ENCODE results near the gene LIMCH1.

LIMCH1 gene

GRCh38 chr4:41575207-41575606, 37.2 kb downstream of the LIMCH1 start:
- Histone ChIP-seq H3K36me3 (ENCODE audit: control insufficient read depth, insufficient read depth, low read length) (no peaks in the 10 kb centered on the region), H3K4me3 (ENCODE audit: low read length) (no peak overlapping the region), H3K27me3 (ENCODE audit: control insufficient read depth, insufficient read depth, low read length) (no peaks in the 10 kb centered on the region), H3K9me3 (ENCODE audit: control insufficient read depth, low read length) (no peaks in the 10 kb centered on the region), H3K9ac (ENCODE audit: low read length) (no peak overlapping the region), H3K4me1 (ENCODE audit: control insufficient read depth, insufficient read depth, low read length) (no peaks in the 10 kb centered on the region)

- Histone ChIP-seq H3K36me3 (ENCODE audit: control insufficient read depth, insufficient read depth, low read length) (no peaks in the 10 kb centered on the region), H3K27me3 (ENCODE audit: control insufficient read depth, insufficient read depth, low read length) (no peaks in the 10 kb centered on the region), H3K9me3 (ENCODE audit: control insufficient read depth, low read length) (no peaks in the 10 kb centered on the region), H3K4me1 (ENCODE audit: control insufficient read depth, insufficient read depth, low read length) (no peaks in the 10 kb centered on the region), H3K4me3 (ENCODE audit: low read length) (no peak overlapping the region), H3K9ac (ENCODE audit: low read length) (no peak overlapping the region)
Observed at GRCh38 chr4:41575665-41576064, 37.7 kb downstream of the LIMCH1 start.

DNA sequence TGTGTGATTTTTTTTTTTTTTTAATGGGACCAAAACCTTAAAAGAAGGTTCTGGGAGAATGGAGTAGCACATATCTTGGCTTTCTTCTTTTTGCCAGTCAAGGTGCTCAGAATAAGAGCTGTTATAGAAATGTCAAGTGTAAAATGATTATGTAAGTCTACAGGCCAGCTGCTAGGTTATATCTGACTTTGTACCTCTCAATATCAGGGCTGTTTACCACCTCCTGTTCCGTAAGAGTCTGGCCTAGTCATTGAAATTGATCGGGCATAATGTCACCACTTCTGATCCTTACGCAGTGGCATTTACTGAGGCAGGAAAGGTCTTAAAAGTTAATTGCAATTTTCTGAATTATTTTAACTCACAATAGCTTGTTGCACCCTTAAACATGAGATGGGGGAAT, 41.1 kb downstream of the LIMCH1 start:
- H3K27me3 ChIP-seq (ENCODE audit: control insufficient read depth, insufficient read depth, low read length) = no peaks in the 10 kb centered on the region
- no peaks in the 10 kb centered on the region for H3K4me1 ChIP-seq (ENCODE audit: control insufficient read depth, insufficient read depth, low read length)
- H3K9ac ChIP-seq (ENCODE audit: low read length) = no peak overlapping the region
- H3K9me3 ChIP-seq (ENCODE audit: control insufficient read depth, low read length) = no peaks in the 10 kb centered on the region
- H3K4me3 ChIP-seq (ENCODE audit: low read length) = no peak overlapping the region
- H3K36me3 ChIP-seq (ENCODE audit: control insufficient read depth, insufficient read depth, low read length) = no peaks in the 10 kb centered on the region

DNA sequence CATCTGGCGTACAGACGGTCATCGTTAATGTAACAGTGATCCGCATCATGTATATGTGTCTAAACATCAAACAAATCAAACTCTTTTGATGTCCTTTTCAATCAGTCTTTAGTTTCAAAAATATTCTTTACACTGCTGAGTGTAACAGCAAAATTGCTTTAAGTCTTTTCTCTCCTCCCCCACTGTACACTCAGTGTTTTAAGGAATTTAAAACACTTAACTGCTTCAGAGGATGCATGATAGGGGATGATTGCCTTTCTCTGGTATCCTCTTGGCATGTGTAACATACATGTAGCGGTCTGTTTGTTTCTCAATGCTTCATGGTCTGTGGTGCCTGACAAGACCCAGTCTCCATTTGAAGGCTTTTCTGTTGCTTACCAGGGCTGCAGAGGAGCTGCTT, 41.6 kb downstream of the LIMCH1 start:
- Histone ChIP-seq H3K9me3 (ENCODE audit: control insufficient read depth, low read length) (no peaks in the 10 kb centered on the region), H3K4me3 (ENCODE audit: low read length) (no peak overlapping the region), H3K36me3 (ENCODE audit: control insufficient read depth, insufficient read depth, low read length) (no peaks in the 10 kb centered on the region), H3K27me3 (ENCODE audit: control insufficient read depth, insufficient read depth, low read length) (no peaks in the 10 kb centered on the region), H3K9ac (ENCODE audit: low read length) (no peak overlapping the region), H3K4me1 (ENCODE audit: control insufficient read depth, insufficient read depth, low read length) (no peaks in the 10 kb centered on the region)

DNA sequence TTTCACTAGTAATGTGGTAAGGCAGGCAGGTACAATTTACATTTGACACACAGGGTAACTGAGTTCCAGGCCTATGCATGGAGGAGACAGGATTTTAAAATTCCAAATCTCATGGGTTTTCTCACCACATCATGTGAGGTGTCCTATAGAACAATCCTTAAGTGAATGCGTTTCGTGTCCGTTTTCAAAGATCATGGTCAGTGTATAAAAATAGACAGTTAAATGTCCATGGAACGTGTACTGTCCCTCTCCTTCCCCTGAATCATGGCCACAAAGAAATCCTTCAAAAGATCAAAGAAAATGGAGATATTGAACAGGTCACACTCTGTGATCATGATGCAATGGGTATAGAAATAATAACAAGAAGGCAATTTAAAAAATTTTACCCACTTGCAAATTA, 42.0 kb downstream of the LIMCH1 start:
- H3K36me3 ChIP-seq (ENCODE audit: control insufficient read depth, insufficient read depth, low read length) = no peaks in the 10 kb centered on the region
- H3K4me3 ChIP-seq (ENCODE audit: low read length) = no peak overlapping the region
- no peaks in the 10 kb centered on the region for H3K9me3 ChIP-seq (ENCODE audit: control insufficient read depth, low read length)
- H3K27me3 ChIP-seq (ENCODE audit: control insufficient read depth, insufficient read depth, low read length) = no peaks in the 10 kb centered on the region
- no peaks in the 10 kb centered on the region for H3K4me1 ChIP-seq (ENCODE audit: control insufficient read depth, insufficient read depth, low read length)
- H3K9ac ChIP-seq (ENCODE audit: low read length) = no peak overlapping the region

- Histone ChIP-seq H3K36me3 (ENCODE audit: control insufficient read depth, insufficient read depth, low read length) (no peaks in the 10 kb centered on the region), H3K4me3 (ENCODE audit: low read length) (no peak overlapping the region), H3K4me1 (ENCODE audit: control insufficient read depth, insufficient read depth, low read length) (no peaks in the 10 kb centered on the region), H3K27me3 (ENCODE audit: control insufficient read depth, insufficient read depth, low read length) (no peaks in the 10 kb centered on the region), H3K9ac (ENCODE audit: low read length) (no peak overlapping the region), H3K9me3 (ENCODE audit: control insufficient read depth, low read length) (no peaks in the 10 kb centered on the region)
Observed at GRCh38 chr4:41586675-41587225, 48.8 kb downstream of the LIMCH1 start.

DNA sequence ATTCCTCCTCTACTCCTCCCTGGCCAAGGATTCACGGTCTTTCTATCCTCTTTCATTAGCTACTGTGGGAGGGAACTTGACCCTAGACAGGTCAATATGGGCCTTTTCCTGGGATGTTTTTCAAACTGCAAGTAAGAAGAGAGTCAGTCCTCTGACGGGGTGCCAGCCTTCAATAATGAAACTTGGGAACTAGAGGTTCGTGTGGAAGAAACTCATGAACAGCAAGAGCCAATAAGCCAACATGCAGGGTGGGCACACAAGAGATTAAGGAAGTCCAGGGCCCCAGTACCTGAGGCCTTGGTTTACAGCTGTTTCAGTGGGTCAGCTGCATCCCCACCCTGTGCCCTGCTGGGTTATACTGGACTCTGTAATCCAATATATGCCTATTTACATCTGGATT, 49.3 kb downstream of the LIMCH1 start:
- Histone ChIP-seq H3K27me3 (ENCODE audit: control insufficient read depth, insufficient read depth, low read length) (no peaks in the 10 kb centered on the region), H3K36me3 (ENCODE audit: control insufficient read depth, insufficient read depth, low read length) (no peaks in the 10 kb centered on the region), H3K9me3 (ENCODE audit: control insufficient read depth, low read length) (no peaks in the 10 kb centered on the region), H3K4me1 (ENCODE audit: control insufficient read depth, insufficient read depth, low read length) (no peaks in the 10 kb centered on the region), H3K9ac (ENCODE audit: low read length) (no peak overlapping the region), H3K4me3 (ENCODE audit: low read length) (no peak overlapping the region)

GRCh38 chr4:41590591-41590990, 52.6 kb downstream of the LIMCH1 start:
- no peaks in the 10 kb centered on the region for H3K9me3 ChIP-seq (ENCODE audit: control insufficient read depth, low read length)
- no peaks in the 10 kb centered on the region for H3K27me3 ChIP-seq (ENCODE audit: control insufficient read depth, insufficient read depth, low read length)
- no peaks in the 10 kb centered on the region for H3K36me3 ChIP-seq (ENCODE audit: control insufficient read depth, insufficient read depth, low read length)
- H3K4me3 ChIP-seq (ENCODE audit: low read length) = no peak overlapping the region
- H3K9ac ChIP-seq (ENCODE audit: low read length) = no peak overlapping the region
- no peaks in the 10 kb centered on the region for H3K4me1 ChIP-seq (ENCODE audit: control insufficient read depth, insufficient read depth, low read length)

DNA sequence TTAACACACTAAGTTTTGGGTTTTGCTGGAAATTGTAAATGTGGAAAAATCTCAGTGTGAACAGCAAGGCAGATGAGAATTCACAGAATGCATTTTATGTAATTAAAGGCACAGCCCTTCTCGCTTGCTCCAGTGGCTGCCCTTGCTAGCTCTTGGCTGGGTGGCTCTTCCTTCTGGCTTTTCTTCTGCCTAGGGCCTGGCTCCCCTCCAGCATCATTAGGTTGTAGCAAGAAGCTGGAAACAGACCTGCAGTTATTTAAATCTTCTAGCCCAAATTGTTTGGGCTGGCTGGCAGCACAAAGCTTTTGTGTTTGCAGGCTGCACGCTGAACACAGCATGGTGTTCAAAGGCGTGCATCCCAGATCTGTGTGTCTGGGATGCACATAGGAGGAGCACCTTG, 56.5 kb downstream of the LIMCH1 start:
- H3K4me1 ChIP-seq (ENCODE audit: control insufficient read depth, insufficient read depth, low read length) = no peaks in the 10 kb centered on the region

GRCh38 chr4:41597494-41597893, 59.5 kb downstream of the LIMCH1 start:
- no peaks in the 10 kb centered on the region for H3K4me1 ChIP-seq (ENCODE audit: control insufficient read depth, insufficient read depth, low read length)
- no peak overlapping the region for H3K9ac ChIP-seq (ENCODE audit: low read length)
- no peaks in the 10 kb centered on the region for H3K27me3 ChIP-seq (ENCODE audit: control insufficient read depth, insufficient read depth, low read length)
- H3K9me3 ChIP-seq (ENCODE audit: control insufficient read depth, low read length) = no peaks in the 10 kb centered on the region
- H3K36me3 ChIP-seq (ENCODE audit: control insufficient read depth, insufficient read depth, low read length) = no peaks in the 10 kb centered on the region
- no peak overlapping the region for H3K4me3 ChIP-seq (ENCODE audit: low read length)

More for the DNA sequence above, 56.5 kb downstream of the LIMCH1 start:
- Histone ChIP-seq H3K9ac (ENCODE audit: low read length) (no peak overlapping the region), H3K27me3 (ENCODE audit: control insufficient read depth, insufficient read depth, low read length) (no peaks in the 10 kb centered on the region), H3K9me3 (ENCODE audit: control insufficient read depth, low read length) (no peaks in the 10 kb centered on the region), H3K36me3 (ENCODE audit: control insufficient read depth, insufficient read depth, low read length) (no peaks in the 10 kb centered on the region), H3K4me3 (ENCODE audit: low read length) (no peak overlapping the region)

GRCh38 chr4:41598580-41598979, 60.6 kb downstream of the LIMCH1 start:
- H3K9ac ChIP-seq (ENCODE audit: low read length) = no peak overlapping the region
- H3K36me3 ChIP-seq (ENCODE audit: control insufficient read depth, insufficient read depth, low read length) = no peaks in the 10 kb centered on the region
- H3K9me3 ChIP-seq (ENCODE audit: control insufficient read depth, low read length) = no peaks in the 10 kb centered on the region
- H3K27me3 ChIP-seq (ENCODE audit: control insufficient read depth, insufficient read depth, low read length) = no peaks in the 10 kb centered on the region
- H3K4me3 ChIP-seq (ENCODE audit: low read length) = no peak overlapping the region
- no peaks in the 10 kb centered on the region for H3K4me1 ChIP-seq (ENCODE audit: control insufficient read depth, insufficient read depth, low read length)

DNA sequence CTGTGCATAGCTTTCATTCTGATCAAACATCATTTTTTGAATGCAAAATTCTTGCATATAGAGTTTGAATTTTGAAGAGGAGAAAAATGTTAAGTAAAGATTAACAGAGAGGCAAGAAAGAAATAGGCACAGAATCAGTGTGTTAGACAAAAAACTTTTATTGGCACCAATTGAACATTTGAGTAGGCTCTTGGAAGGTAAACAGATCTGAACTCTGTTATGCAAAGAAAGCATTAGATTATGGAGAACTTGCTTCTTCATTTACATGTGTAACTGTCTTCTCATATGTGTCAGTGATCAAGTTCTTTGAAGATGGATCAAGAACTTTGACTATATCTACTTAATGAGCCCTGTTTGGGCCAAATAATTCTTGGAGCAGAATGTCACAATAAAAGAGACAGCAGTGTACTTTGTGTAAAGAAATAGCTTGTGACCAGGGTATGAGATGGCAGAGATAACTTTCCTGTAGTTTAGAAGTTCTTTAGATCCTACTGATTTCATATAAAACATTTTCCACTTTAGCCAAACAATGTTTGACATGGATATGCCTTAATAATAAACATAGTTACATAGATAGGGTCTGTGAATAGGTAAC, 61.3 kb downstream of the LIMCH1 start:
- Histone ChIP-seq H3K36me3 (ENCODE audit: control insufficient read depth, insufficient read depth, low read length) (no peaks in the 10 kb centered on the region), H3K9me3 (ENCODE audit: control insufficient read depth, low read length) (no peaks in the 10 kb centered on the region), H3K4me3 (ENCODE audit: low read length) (no peak overlapping the region), H3K9ac (ENCODE audit: low read length) (no peak overlapping the region), H3K4me1 (ENCODE audit: control insufficient read depth, insufficient read depth, low read length) (no peaks in the 10 kb centered on the region), H3K27me3 (ENCODE audit: control insufficient read depth, insufficient read depth, low read length) (no peaks in the 10 kb centered on the region)
